Measurements from ENCODE around the gene PPIF. TPM values are rescaled to one million over a fixed set of nuclear protein-coding genes. Genes with fewer than 3 reads are reported as not detected.
A peak's percentile ranks its signal among the peaks of the same experiment; 100 is the strongest.

The PPIF gene
- total RNA-seq (ENCODE audit: low replicate concordance): 27.1 and 27.8 TPM in 2 replicates

DNA sequence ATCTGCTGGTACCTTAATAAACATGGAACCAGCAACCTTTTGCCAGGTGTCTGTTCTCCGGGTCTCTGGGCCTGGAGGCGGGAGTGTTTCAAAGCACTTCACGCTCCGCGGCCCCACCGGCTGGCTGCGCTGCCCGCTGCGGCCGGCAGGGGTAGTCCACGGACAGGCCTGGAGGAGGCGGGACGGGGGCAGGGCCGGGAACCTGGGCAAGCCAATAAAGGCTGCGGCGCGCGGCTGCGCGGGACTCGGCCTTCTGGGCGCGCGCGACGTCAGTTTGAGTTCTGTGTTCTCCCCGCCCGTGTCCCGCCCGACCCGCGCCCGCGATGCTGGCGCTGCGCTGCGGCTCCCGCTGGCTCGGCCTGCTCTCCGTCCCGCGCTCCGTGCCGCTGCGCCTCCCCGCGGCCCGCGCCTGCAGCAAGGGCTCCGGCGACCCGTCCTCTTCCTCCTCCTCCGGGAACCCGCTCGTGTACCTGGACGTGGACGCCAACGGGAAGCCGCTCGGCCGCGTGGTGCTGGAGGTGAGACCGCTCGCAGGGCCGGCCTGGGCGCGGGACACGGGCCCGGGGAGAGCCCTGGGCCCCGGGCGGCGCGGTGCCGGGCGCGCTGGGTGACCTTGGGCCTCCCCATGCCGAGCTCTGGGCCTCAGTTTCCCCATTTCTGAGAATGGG lies at the start of gene PPIF:
Gene PPIF (plus strand): TSS at position 244 of the 668 bp plus-strand sequence. CDS start 80 bp downstream, at position 324.
- peak; percentile 96 for DNase-seq (ENCODE audit: low spot score)
- Histone ChIP-seq H3K9ac (no peak within 1 kb of the TSS), H3K4me2 (peak within 1 kb of the TSS; percentile 81), H4K20me1 (ENCODE audit: low read depth) (peaks cover 15% of the 10 kb centered on the region), H3K79me2 (ENCODE audit: low read depth) (no peaks in the 10 kb centered on the region), H3K4me3 (peak within 1 kb of the TSS; percentile 59), H3K27ac (no peak within 1 kb of the TSS), H3K9me3 (ENCODE audit: low read depth) (no peaks in the 10 kb centered on the region), H2AFZ (replicated peaks) (peak within 1 kb of the TSS; percentile 71), H3K36me3 (no peaks in the 10 kb centered on the region), H3F3A (ENCODE audit: low read depth) (peaks cover 10% of the 10 kb centered on the region), H3K4me1 (peaks cover 15% of the 10 kb centered on the region), H3K27me3 (no peaks in the 10 kb centered on the region)
- Mint-ChIP-seq H3K27ac (no peak within 1 kb of the TSS), H3K27me3 (ENCODE audit: insufficient read depth, low read depth) (peaks cover 2% of the 10 kb centered on the region), H3K4me1 (peaks cover 14% of the 10 kb centered on the region), H3K36me3 (peaks cover 10% of the 10 kb centered on the region), H3K9me3 (no peaks in the 10 kb centered on the region), H3K4me3 (peak within 1 kb of the TSS; percentile 88)
- TF ChIP-seq, protein P1, sequence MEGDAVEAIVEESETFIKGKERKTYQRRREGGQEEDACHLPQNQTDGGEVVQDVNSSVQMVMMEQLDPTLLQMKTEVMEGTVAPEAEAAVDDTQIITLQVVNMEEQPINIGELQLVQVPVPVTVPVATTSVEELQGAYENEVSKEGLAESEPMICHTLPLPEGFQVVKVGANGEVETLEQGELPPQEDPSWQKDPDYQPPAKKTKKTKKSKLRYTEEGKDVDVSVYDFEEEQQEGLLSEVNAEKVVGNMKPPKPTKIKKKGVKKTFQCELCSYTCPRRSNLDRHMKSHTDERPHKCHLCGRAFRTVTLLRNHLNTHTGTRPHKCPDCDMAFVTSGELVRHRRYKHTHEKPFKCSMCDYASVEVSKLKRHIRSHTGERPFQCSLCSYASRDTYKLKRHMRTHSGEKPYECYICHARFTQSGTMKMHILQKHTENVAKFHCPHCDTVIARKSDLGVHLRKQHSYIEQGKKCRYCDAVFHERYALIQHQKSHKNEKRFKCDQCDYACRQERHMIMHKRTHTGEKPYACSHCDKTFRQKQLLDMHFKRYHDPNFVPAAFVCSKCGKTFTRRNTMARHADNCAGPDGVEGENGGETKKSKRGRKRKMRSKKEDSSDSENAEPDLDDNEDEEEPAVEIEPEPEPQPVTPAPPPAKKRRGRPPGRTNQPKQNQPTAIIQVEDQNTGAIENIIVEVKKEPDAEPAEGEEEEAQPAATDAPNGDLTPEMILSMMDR (IDR thresholded peaks at IDR 0.05): peak; percentile 81
- TF ChIP-seq EZH2phosphoT487 (IDR thresholded peaks at IDR 0.05) (no peak), EZH2 (IDR thresholded peaks at IDR 0.05) (no peak)

DNA sequence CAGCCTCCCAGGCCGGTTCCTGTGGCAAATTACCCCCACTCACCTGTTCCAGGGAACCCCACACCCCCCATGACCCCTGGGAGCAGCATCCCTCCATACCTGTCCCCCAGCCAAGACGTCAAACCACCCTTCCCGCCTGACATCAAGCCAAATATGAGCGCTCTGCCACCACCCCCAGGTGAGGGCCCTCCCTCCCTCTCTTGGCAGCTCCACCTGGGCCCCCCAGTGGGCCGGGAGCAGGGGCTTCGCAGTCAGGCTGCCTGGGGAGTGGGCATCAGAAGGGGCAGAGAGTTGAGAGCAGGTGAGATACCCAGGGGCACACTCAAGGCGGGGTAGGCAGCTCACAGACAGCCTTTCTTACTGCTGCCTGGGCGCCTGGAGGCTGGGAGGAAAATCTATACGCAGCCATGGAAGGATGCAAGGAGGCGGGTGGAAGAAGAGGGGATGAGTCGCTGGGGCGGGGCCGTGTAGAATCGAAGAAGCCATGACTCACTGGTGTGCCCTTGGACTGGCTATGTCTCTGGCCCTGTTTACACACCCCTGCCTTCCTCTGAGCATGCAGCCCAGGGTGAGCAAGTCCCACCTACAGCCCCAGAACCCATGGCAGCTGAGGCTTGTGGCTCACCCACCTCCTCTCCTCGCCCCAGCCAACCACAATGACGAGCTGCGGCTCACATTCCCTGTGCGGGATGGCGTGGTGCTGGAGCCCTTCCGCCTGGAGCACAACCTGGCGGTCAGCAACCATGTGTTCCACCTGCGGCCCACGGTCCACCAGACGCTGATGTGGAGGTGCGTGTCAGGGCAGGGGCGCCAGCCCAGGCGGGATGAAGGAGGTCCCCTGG lies 48.6 kb upstream of the PPIF start:
- H3F3A ChIP-seq (ENCODE audit: low read depth): no peaks in the 10 kb centered on the region
- no peaks in the 10 kb centered on the region for H3K36me3 ChIP-seq
- H3K9me3 ChIP-seq (ENCODE audit: low read depth): no peaks in the 10 kb centered on the region
- H3K9ac ChIP-seq: no peak overlapping the region
- TF ChIP-seq EZH2phosphoT487 (IDR thresholded peaks at IDR 0.05): no peak
- no peaks in the 10 kb centered on the region for H3K79me2 ChIP-seq (ENCODE audit: low read depth)
- no peak overlapping the region for H3K4me3 ChIP-seq
- Mint-ChIP-seq H3K4me3 (no peak overlapping the region), H3K9me3 (no peaks in the 10 kb centered on the region), H3K27ac (no peak overlapping the region), H3K36me3 (peaks cover 41% of the 10 kb centered on the region), H3K27me3 (ENCODE audit: insufficient read depth, low read depth) (peaks cover 2% of the 10 kb centered on the region), H3K4me1 (no peaks in the 10 kb centered on the region)
- H2AFZ ChIP-seq (replicated peaks): no peak overlapping the region
- no peaks in the 10 kb centered on the region for H4K20me1 ChIP-seq (ENCODE audit: low read depth)
- H3K4me2 ChIP-seq: no peak overlapping the region
- no peaks in the 10 kb centered on the region for H3K4me1 ChIP-seq
- no peak overlapping the region for H3K27ac ChIP-seq
- no peak for DNase-seq (ENCODE audit: low spot score)
- no peaks in the 10 kb centered on the region for H3K27me3 ChIP-seq

- Histone ChIP-seq H2AFZ (replicated peaks) (no peak overlapping the region), H3K4me2 (no peak overlapping the region), H3K27ac (no peak overlapping the region), H3K36me3 (no peaks in the 10 kb centered on the region), H3K4me1 (no peaks in the 10 kb centered on the region), H3K4me3 (no peak overlapping the region), H3K9ac (no peak overlapping the region), H3F3A (ENCODE audit: low read depth) (no peaks in the 10 kb centered on the region), H3K79me2 (ENCODE audit: low read depth) (no peaks in the 10 kb centered on the region), H3K9me3 (ENCODE audit: low read depth) (no peaks in the 10 kb centered on the region), H3K27me3 (no peaks in the 10 kb centered on the region), H4K20me1 (ENCODE audit: low read depth) (no peaks in the 10 kb centered on the region)
- no peak overlapping the region for H3K4me3 Mint-ChIP-seq
- H3K27me3 Mint-ChIP-seq (ENCODE audit: insufficient read depth, low read depth): no peaks in the 10 kb centered on the region
- no peak overlapping the region for H3K27ac Mint-ChIP-seq
- TF ChIP-seq, protein P1 (IDR thresholded peaks at IDR 0.05): no peak
- DNase-seq (ENCODE audit: low spot score): no peak
- H3K36me3 Mint-ChIP-seq: peaks cover 40% of the 10 kb centered on the region
- H3K4me1 Mint-ChIP-seq: no peaks in the 10 kb centered on the region
- H3K9me3 Mint-ChIP-seq: no peaks in the 10 kb centered on the region
These were observed 47.6 kb upstream of the PPIF start for GRCh38 chr10:79299397-79300241.

Measured in neural progenitor cell (in vitro differentiated cells).